Skin of body (tissue), 2 donors: ENCODE measurements around the gene PAM. TPM values are rescaled to one million over a fixed set of nuclear protein-coding genes. Genes with fewer than 3 reads are reported as not detected.

ENCODE experiments used
- DNase-seq: peaks from one replicate; lab custom pipeline; 2025; lab: John Stamatoyannopoulos, UW
- total RNA-seq: library from RNA; depleted of rRNA; stranded (reverse); fragments of >200 nt; gene quantifications from one replicate; pipeline ENCODE4 v1.2.3, GENCODE V29; 2014

PAM gene
- total RNA-seq, 1 donor from 2014 or later, result 77.2 TPM

DNA sequence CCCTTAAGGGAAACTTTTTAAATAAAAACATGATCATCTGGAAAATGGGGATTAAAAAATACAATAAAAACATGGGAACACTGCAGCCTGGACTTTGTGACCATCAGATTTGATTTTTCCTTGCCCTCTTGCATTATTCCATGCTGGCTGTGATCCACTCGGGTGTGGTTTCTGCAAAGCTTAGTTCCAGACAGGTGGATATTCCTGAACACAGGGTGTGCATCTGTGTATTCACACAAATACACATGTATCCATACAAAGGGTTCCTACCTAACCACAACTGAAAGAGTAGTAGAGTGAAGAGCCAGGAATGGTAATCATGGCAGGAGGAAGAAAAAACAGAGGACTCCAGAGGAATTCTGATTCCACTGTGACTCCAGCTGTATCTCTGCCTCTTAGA, 178.2 kb downstream of the PAM start:
- DNase-seq, result no peak

DNA sequence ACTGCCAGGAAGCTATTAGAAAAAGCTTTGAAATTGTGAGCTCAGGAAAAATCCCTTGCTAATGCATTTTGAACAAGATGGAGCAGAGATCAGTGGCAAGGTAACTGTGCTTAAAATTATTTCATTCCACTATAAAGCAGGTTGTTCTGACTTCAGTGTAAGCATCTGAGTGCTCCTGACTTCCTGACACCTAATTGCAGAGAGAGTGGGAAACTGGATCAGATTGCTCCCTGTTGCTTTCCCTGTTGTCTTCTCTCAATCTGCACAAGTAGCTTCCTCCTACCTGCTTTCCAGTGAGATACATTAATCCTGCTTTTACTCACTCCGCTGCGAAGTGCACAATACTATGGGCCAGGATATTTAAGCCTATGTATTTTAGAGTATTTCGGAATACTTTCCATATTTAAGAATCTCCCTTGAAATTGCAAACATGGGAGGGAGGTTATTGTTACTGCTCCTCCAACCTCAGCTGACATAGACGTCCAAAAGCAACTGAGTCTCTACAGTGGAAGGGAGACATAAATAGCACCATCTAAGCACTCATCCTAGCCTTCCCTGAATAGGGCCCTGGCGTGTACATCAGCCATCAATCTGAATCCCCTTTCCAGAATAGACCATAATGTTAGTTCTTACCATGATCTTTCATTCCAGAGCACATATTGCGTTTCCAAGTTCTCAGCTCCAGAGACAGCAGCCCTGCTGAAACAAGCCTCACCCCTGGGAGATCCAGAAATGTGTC, 178.8 kb downstream of the PAM start:
- DNase-seq, result no peak

DNA sequence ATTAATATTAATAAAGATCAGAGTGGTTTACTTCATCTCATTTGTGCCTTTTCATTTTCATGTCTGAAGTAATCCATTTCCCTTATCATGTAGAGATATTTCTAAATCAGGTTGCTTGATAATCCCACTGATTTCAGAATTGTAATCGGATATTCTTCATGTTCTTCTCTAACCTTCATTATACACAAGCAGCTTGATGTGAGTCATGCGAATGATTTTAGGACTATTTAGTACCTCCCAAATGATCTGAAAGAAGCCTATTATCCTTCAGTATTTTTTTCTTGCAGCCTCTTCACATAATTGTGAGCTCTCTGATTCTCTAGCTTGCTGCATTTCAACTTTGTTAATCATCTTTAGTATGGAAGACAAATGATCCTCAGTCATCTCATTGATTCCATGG, 182.8 kb downstream of the PAM start:
- DNase-seq, result no peak

DNA sequence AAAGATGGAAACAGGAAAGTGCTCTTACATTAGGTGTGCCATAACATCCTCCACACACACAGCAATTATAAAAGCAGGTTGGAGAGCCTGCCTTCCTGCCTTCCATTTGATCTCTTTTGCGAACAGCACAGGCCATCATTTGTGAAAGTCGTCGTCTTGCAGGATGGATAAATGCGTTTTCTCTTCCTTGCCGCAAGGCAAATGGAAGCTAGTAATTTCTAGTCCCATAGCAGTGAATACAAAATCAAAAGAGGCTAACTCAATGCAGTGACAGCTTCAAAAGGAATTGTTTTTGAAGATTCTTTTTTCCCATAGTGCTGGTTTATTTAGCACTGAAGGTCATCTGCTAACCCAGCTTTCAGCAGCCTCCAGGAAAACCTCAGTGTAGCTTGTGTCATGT, 186.0 kb downstream of the PAM start:
- DNase-seq, result no peak

DNA sequence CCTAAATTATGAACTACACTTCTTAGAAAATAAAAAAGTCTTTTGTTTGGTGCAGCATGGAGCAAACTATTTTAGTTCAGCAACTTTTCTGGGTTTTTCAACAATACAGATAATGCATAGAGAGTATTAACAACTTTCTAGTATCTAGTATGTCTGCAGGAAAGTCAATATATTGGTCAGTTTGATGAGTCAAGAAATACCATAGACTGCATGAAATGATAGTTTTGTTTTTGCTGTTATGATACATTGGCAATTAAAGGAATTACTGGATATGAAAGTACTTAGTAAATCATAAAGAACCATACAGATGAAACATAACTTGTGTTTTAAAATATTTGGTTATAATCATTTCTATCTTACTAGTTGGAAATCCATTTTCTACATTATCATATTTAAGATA, 191.3 kb downstream of the PAM start:
- DNase-seq, result no peak

DNA sequence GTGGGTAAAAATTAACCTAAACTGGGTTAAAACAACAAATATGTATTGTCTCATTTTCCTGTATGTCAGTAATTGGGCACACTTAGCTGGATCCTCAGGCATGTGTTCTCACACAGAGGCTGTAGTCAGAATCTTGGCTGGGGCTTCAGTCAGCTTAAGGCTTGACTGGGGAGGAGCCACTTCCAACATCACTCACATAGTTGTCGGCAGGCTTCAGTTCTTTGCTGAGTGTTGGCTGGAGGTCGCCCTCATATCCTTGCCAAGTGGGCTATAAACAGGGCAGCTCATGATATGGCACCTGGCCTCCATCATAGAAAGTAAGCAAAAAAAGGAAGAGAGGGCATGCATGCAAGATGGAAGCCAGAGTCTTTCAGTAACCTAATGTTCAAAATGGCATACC, 191.9 kb downstream of the PAM start:
- DNase-seq, result no peak

DNA sequence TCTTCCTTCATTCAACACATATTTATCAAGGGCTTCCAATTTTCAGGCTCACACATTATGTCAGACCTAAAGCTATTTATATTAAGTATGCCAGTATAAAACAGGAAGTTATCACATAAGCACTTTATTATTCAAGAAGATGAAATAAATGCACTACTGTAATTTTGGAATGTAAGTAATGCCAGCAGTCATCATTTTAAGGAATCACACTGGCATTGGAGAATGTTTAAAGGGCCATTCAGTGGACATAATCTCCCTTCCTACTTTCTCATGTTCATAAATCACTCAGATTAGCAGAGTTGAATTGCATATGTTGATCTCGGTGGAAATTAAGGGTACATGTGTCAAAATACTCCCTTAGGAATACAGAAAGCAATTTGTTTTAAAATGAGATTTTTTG, 200.4 kb downstream of the PAM start:
- no peak for DNase-seq

DNA sequence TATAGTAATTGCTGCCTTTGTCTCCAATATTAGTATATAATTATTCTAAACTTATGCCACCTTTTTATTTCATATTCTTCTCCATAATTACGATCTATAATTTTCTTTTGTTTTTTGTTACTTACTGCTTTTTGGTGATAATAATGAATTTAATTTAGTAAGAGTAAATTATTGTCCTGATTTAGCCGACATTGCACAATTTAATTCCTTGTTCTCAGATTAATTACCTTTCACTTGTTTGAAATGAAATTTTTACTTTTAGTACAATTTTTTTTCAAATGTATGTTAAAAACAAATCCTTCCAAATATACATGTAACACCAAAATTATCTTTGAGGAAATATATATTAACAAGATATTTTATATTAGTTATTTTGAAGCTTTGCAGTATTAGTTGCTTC, 201.5 kb downstream of the PAM start:
- no peak for DNase-seq

DNA sequence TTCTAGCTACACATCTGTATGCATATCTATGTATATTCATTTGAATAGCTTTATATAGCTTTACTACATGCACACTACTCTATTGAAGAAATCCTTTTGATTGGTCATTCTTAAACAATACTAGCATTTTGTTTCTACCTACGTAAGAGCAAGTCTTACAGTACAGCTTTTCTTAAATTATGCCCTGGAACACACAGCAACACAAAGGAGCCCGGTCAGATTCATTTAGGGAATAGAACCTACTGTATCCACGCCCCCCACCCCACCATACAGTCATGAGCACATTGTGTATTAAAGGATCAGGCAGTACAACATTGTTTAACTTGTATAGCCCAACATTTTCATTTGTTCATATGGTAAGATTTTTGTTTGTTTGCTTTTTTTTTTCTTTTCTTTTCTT, 202.0 kb downstream of the PAM start:
- no peak for DNase-seq

DNA sequence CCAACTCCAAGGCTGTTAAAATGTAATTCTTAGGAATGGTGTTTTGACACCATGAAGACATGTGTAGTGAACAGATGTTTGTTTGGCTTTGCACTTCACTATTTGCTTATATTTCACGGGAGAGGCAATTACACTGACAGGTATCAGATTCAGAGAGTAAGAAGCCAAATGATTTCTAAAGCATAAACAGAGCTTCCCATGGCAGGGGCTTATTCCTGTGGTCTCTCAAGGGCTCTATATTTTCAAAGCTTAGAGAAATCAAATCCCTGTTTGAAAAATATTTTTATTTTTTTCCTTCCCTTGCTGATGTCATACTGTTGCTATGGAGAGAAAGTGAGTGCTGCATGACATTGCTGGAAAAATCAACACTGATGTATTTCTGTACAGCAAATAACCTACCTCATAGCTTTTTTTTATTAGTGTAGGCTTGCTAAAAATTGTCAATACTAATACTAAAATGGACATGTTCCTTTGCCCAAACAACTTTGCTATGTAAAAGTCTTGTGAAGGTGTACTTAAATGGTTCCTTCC, 203.4 kb downstream of the PAM start:
- peak; percentile 12 for DNase-seq

DNA sequence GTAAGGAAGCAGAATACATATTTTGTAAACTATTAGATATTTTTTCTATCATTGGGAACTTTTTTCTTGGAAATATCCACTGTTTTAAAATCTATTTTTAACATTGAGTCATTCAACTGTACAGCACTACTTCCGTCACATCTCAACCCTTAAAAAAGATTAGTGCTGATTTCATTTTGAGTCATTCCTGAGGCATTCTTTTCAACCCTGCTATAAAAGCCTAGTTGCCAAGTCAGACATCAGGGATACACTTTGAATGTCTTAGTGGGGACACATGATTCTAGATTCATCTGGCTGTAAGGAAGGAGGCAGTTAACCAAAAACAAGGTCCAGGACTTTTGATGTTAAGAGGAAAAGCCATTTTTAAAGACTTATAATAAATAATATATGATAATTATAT, 203.9 kb downstream of the PAM start:
- no peak for DNase-seq

DNA sequence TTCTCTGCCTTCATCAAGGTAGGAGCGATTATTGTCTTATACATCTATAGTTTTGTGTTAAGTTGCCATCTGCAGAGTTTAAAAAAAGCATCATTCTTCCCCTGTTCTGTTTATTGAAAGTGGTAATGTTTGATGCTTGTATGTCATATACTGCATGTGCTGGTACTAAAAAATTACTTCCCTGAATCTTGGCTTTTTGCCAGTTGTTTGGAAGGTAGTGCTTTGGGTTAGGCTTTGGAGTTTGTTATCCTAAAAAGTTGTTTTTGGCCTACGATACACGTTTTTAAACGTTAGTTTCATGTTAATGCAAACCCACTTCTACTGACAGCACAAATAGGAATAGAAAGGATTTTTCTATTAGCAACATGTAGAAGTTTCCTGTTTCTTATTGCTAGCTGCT, 206.6 kb downstream of the PAM start:
- no peak for DNase-seq

DNA sequence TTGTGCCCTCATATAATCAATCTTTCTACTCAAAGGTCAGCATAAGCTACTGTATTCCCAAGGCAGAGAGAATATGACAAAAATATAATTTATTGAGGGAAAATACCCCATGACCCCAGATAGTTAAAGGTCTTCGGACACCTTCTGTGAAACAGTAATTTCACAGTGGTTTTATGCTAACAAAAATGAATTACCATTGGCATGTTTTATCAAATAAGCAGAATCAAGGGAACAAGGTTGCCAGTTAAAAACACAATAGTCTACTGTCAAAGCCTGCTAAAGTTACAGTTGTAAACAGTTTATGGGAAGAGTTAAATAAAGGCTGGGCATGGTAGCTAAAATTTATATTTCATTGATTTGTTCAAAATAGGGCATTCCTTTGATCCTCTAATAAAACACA, 210.5 kb downstream of the PAM start:
- no peak for DNase-seq

DNA sequence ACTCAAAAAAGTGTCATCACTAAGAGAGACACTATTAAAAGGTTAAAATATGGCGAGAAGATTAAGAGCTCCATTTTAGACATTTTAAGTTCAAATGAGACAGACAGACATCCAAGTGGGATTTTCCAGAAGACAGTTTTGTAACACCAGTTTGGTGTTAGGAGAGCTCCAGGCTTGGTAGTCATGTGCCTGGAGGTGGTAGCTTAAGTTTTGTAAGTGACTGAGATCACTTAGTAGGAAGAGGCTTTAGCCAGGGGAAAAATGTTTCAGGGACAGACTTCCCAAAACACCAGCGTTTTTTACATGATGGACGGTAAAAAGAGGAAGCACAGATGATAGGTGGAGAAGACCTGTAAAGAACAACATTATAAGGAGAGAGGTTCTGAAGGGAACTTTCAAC, 214.5 kb downstream of the PAM start:
- DNase-seq, result no peak

DNA sequence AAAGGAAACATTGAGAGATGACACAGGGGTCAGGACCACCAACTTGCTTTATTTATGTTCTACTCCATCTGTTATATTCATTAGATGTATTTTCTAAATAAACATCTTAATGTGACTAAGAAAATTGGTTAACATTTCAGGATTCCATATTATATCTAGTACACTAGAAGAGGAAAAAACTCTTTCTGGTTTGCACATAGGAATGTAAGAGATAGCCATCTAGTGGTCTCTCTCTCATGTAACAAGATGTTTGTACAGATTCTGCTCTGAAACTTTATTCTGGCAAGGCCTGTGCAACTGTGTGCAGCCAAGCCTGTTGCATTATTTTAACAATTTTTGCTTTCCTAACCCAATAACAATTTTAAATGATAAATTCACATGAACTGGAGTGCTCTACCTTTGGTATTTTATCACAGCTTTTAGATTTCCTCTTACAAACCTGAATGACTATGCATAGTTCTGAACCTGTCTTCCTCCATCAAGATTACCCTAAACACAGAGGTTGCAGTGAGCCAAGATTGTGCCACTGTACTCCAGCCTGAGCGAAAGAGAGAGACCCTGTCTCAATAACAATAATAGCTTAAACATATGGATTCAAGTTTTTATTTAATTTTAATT, 216.7 kb downstream of the PAM start:
- DNase-seq, result peak; percentile 28

DNA sequence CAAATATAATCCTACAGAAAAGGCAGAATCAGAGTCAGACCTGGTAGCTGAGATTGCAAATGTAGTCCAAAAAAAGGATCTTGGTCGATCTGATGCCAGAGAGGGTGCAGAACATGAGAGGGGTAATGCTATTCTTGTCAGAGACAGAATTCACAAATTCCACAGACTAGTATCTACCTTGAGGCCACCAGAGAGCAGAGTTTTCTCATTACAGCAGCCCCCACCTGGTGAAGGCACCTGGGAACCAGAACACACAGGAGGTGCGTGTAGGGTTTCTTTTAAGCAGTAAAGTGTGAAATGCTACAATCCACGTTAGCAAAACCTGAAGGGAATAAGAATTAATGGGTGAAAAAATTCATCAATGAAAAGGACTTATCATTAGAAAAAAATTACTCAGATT, 219.1 kb downstream of the PAM start:
- DNase-seq, result no peak

DNA sequence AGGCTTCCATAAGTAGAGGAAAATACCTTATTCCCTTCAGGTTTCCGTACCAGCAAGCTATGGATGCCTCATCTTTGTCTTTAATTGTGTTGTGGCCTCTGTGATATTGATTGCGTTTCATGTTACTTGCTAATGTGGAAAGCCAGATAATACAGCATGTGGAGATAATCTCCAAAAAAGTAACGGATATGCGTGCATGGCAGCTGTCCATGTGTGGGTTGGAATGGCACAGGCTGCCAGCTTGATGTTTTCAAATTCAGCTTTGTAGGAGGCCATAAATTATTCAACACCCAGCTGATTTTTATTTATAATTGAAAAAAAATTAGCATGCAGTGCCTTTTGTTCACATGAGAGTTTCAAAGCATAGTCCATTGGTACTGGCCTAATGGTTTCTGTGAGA, 219.9 kb downstream of the PAM start:
- DNase-seq, result no peak

DNA sequence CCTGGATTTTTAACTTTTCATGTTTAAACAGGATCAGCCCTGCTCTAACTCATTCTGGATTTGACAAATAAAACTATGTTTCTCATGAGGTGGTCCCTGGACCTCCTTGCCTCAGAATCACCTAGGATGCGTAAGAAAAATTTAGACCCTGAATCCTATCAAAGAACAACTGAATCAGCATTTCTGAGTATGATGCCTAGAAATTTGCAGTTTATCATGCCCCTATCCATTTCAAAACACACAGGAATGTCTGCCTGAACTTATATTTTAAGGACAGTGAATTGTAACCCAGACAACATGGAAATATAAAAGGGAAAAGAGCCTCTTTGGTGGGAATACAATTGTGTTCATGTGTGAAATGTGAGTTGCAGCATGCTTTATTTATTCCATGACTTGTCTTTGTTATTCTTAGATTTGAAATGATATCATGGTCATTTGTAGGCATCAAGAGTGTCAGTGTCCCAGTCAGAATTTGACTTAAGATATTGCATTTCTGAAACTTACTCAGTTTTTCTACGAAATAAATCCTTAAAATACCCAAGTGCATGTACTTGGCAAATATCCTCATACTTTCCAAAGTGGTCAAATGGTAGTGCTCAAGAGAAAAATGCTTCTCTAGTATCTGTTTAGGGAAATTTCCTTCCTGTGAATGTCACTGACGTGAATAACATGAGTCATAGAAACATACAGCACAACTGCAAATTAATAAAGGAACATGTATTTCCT, 220.5 kb downstream of the PAM start:
- no peak for DNase-seq

DNA sequence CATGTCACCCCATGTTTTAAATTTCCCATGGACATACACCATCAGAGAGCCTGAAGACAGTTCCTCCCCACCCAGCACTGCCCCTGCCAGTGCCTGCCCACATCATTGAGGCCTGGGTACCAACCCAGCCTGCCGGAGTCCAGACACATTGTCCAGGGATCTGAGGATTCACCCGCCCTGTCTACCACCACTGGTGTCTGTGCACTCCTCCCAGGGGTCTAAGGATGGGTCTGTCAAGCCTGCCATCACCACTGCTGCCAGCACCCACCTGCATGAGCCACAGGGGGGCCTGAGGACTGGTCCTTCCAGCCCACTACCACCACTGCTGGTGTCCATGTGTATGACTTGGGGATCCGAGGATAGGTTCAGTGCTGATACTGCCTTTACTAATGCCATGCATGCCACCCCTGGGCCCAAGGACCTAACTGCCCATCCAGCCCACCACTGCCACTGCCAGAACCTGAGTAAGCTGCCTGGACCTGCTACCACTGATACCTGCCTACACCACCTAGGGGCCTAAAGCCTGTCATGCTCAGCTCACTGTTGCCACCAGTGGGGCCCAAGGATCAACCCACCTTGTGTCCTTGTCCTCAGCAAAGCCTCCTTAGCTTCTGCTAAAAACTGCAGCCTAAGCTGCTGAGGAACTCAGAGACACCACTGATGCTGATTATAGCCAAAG, 227.0 kb downstream of the PAM start:
- DNase-seq, result no peak

DNA sequence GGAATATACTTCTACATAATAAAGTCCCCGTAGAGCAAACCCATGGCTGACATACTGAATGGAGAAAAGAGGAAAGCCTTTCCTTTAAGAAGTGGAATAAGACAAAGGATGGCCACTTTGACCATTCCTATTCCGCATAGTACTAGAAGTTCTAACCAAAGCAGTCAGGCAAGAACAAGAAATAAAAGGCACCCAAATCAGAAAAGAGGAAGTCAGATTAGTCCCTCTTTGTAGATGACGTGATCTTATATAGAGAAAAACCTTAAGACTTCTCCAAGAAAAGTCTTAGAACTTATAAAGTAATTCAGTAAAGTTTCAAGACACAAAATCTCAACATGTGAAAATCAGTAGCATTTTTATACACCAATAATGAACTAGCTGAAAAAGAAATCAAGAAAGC, 231.0 kb downstream of the PAM start:
- no peak for DNase-seq

DNA sequence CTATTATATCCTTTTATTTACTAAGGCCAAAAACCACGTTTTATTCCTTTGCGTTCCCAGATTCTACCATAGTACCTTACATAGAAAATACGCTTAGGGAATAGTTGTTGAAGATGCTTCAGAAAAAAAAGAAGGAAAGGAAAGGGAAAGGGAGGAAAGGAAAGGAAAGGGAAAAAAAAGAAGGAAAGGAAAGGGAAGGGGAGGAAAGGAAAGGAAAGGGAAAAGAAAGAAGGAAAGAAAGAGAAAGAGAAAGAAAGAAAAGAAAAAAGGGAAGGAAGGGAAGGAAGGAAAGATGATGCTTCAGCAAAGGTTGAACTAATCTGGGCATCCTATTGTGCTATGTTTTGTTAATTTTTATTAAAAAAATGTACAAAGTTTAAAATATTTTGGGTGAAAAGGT, 233.4 kb downstream of the PAM start:
- no peak for DNase-seq

DNA sequence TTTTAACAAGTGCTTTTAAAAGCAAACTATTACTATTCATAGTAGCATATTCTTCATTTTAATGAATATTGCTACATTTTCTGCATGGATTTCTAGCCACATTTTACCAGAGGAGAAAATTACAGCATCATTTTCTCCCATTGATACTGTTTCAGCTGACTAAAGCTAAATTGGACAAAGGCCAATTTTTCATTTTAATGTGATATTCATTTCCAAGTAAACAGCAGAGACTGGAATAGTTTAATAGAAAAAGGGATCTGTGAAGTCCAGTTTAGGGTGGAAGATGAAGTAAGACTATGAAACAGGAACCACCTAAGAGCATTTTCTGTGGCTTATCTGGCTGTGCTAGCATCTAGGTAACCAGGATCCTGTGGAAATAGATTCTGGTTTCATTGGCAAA, 236.7 kb downstream of the PAM start:
- DNase-seq, result no peak
